NT2/D1 (cell line): ENCODE results near the gene LRRK1.

ENCODE experiments used
- DNase-seq: peaks from one replicate; pipeline ENCODE4 v3.0.0-alpha.2; 2011; ENCODE audit warnings: low read depth, low spot score
- H3K27me3 ChIP-seq: 2 replicates; pipeline ENCODE4 v1.6.0; 2011; ENCODE audit warnings: mild to moderate bottlenecking; ENCODE audit not compliant: insufficient read length, insufficient read depth
- H3K36me3 ChIP-seq: 2 replicates; pipeline ENCODE4 v1.6.1; 2011; ENCODE audit warnings: mild to moderate bottlenecking, low read length, mixed read lengths; ENCODE audit not compliant: insufficient read depth, insufficient read length
- H3K4me1 ChIP-seq: 2 replicates; pipeline ENCODE4 v1.5.1; 2011; ENCODE audit not compliant: insufficient read depth, insufficient read length
- H3K4me3 ChIP-seq: 2 replicates; pipeline ENCODE4 v1.5.1; 2011; ENCODE audit warnings: low read depth; ENCODE audit not compliant: insufficient read length
- H3K9ac ChIP-seq: 2 replicates; pipeline ENCODE4 v1.6.0; 2011; ENCODE audit warnings: low read depth; ENCODE audit not compliant: insufficient read length
- H3K9me3 ChIP-seq: 2 replicates; pipeline ENCODE4 v1.5.1; 2011; ENCODE audit warnings: mild to moderate bottlenecking, low read length; ENCODE audit not compliant: insufficient read depth
- SUZ12 ChIP-seq: IDR thresholded peaks from 2 replicates; pipeline ENCODE4 v1.6.1; 2011; ENCODE audit not compliant: insufficient read length, insufficient read depth; ENCODE audit errors: extremely low read depth
- YY1 ChIP-seq: IDR thresholded peaks from 2 replicates; pipeline ENCODE4 v1.6.1; 2011; ENCODE audit not compliant: insufficient read length, insufficient read depth
- ZNF274 ChIP-seq: IDR thresholded peaks from 2 replicates; pipeline ENCODE4 v1.6.1; 2011; ENCODE audit warnings: mild to moderate bottlenecking, low read depth, low read length

The LRRK1 gene

DNA sequence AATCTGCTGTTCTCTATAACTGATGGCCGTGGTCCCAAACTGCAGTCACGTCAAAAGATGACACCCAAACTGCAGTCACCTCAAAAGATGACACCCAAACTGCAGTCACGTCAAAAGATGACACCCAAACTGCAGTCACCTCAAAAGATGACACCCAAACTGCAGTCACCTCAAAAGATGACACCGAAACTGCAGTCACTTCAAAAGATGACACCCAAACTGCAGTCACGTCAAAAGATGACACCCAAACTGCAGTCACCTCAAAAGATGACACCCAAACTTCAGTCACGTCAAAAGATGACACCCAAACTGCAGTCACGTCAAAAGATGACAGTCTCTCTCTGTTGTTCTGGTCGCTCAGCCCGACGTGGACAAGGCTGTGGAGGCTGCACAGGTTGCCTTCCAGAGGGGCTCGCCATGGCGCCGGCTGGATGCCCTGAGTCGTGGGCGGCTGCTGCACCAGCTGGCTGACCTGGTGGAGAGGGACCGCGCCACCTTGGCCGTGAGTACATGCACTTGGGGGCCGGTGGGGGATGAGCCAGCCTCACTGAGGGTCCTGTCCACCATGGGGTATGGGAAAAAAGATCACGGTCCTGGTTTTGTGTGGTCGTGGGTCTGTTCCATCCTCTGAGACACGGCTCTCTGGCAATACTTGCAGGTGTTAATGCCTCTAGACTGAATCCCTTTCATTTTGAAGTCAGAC lies 31.8 kb upstream of the LRRK1 start:
- peaks cover 14% of the 10 kb centered on the region for H3K27me3 ChIP-seq
- no peaks in the 10 kb centered on the region for H3K4me1 ChIP-seq
- no peak overlapping the region for H3K4me3 ChIP-seq
- DNase-seq: no peak
- no peaks in the 10 kb centered on the region for H3K36me3 ChIP-seq
- TF ChIP-seq SUZ12 (no peak), YY1 (no peak), ZNF274 (no peak)
- no peak overlapping the region for H3K9ac ChIP-seq
- H3K9me3 ChIP-seq: no peaks in the 10 kb centered on the region

DNA sequence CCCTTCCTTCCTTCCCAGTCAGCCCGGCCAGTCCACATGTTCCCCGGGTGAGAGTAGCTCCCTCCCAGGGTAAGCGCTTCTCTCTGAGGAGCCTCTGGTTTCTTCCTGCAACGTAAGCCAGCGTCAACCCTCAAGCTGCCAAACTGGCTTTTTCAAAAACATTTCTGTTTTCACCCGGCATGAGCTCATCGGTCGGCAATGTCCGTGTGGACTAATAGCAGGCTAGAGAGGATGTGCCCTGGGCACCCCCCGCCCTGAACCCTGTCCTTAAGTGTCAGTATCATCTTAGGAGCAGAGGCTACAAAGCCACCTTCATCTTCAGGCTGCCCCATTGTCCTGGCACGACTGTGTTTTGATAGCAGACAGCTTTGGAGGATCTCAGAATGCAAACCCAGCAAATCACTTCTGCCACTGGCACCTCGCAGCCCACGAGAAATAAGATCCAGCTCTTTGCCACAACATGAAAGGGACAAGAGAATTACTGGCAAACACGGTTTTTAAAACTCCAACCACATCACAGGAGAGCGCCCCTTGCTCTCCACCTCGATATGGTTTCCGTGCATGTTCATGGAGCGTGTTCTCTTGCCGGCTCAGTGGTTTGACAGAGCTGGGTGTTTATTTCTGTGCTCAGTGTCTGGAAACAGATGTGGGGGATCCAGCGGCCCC lies 29.6 kb upstream of the LRRK1 start:
- Histone ChIP-seq H3K9me3 (no peaks in the 10 kb centered on the region), H3K4me3 (no peak overlapping the region), H3K9ac (no peak overlapping the region), H3K4me1 (no peaks in the 10 kb centered on the region), H3K36me3 (no peaks in the 10 kb centered on the region), H3K27me3 (no peaks in the 10 kb centered on the region)
- TF ChIP-seq SUZ12 (no peak), YY1 (no peak), ZNF274 (no peak)
- DNase-seq: no peak

DNA sequence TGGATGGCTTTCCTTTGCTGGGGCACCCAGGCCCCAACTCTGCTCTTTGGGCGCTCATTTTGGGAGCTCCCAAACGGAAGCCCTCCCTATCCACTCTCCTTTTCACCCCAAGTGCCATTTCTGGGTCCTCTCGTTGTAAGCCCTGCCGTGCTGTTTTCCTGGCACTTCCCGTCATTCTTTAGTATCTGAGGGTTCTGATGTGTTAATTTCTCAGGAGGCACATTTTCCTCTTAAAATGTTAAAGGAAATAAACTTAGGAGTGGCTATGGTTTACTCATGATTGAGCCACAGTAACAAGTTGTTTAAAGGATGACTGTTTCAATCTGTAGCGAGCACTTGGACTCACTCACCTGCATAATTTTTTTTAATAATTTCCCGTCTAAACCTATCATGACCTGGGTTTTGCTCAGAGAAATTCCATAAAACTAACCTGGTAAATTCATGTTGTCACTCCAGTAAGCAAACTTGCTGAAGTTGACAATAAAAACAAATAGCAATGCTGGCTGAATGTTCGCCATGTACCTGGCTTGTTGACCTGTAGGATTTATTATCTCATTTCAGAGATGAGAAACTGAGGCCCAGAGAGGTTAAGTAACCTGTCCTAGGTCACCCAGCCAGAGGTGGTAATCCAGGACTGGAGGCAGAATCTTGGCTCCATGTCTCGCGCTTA lies 29.0 kb upstream of the LRRK1 start:
- H3K27me3 ChIP-seq: no peaks in the 10 kb centered on the region
- H3K9ac ChIP-seq: no peak overlapping the region
- H3K4me3 ChIP-seq: no peak overlapping the region
- no peaks in the 10 kb centered on the region for H3K4me1 ChIP-seq
- no peak for TF ChIP-seq ZNF274
- TF ChIP-seq SUZ12: no peak
- TF ChIP-seq YY1: no peak
- no peaks in the 10 kb centered on the region for H3K9me3 ChIP-seq
- no peak for DNase-seq
- no peaks in the 10 kb centered on the region for H3K36me3 ChIP-seq

DNA sequence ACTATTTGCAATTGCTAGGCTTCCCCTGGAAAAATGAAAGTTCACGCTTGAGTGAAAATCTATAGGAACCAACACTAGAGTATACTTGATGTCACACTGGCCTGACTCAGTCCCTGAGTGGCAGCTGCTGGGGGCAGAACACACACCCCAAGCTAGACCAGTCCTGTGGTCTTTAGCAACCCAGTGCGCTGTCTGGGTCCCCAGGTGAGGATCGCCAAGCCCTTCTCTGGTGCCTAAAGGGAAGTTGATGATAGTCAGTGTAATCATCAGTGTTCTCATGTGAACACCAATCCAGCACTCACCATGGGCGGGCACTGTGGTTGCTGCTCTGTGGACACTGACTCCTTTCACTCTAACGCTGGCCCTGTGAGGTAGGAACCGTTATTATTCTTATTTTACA lies 28.3 kb upstream of the LRRK1 start:
- H3K36me3 ChIP-seq: no peaks in the 10 kb centered on the region

DNA sequence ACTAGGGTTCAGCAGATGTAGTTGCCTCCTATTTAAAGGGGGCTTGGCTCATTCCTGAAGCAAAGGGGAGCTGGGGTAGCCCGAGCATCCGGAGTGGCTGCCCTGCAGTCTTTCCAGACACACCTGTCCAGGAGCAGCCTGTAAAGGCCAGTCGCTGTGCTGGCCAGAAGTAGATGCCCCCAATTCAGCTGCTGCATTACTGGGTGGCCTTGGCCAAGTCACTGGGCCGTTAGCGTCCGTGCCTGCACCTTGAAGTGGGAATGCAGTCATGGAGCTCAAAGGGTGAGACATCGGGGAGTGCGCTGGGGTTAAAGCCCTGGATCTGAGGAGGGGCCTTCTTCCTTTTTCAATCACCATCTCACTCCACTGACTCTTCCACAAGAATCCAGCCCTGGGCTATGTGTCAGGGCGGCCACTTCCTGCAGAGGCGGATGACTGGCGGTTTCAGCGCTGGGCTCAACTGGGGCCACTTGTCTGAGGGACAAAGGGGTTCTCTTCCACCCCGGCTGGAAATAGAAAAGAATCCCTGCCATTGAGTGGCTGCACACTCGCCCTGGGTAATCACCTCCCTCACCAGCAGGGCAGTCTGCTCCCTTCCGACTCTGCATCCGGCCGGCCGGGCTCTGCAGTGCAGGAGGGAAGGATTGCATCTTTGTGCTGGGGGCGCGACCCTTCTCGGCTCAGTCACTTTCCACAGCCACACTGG lies 27.7 kb upstream of the LRRK1 start:
- H3K9ac ChIP-seq: no peak overlapping the region
- no peak overlapping the region for H3K4me3 ChIP-seq
- H3K36me3 ChIP-seq: no peaks in the 10 kb centered on the region
- H3K27me3 ChIP-seq: no peaks in the 10 kb centered on the region
- no peaks in the 10 kb centered on the region for H3K4me1 ChIP-seq
- TF ChIP-seq YY1 (no peak), SUZ12 (no peak), ZNF274 (no peak)
- no peak for DNase-seq
- no peaks in the 10 kb centered on the region for H3K9me3 ChIP-seq

More for the DNA sequence above, 28.3 kb upstream of the LRRK1 start:
- no peak overlapping the region for H3K9ac ChIP-seq
- no peaks in the 10 kb centered on the region for H3K27me3 ChIP-seq
- H3K4me3 ChIP-seq: no peak overlapping the region
- no peaks in the 10 kb centered on the region for H3K9me3 ChIP-seq
- H3K4me1 ChIP-seq: no peaks in the 10 kb centered on the region
- DNase-seq: no peak
- TF ChIP-seq YY1 (no peak), ZNF274 (no peak), SUZ12 (no peak)

DNA sequence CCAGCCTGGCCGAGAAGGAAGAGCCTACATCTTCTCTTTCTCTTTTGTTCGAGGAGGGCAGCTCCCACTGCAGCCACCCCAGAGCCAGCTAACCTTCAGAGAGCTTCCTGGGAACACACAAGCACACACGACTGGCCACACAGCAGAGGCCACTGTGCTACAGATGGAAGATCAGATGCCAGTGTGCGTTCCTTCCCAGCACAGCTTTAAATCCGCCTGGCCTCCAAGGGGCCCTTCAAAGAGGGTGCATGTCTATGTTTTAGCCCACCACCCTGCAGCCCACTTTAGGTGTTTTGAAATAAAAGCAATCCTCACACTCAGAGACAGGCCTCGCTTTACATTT lies 27.2 kb upstream of the LRRK1 start:
- H3K4me1 ChIP-seq: peaks cover under 1% of the 10 kb centered on the region
- H3K4me3 ChIP-seq: no peak overlapping the region
- no peaks in the 10 kb centered on the region for H3K9me3 ChIP-seq
- DNase-seq: no peak
- H3K36me3 ChIP-seq: no peaks in the 10 kb centered on the region
- TF ChIP-seq SUZ12 (no peak), ZNF274 (no peak), YY1 (no peak)
- no peak overlapping the region for H3K9ac ChIP-seq
- H3K27me3 ChIP-seq: no peaks in the 10 kb centered on the region
